RKO (cell line): ENCODE results near the gene SORBS1.

ENCODE experiments used
- DNase-seq: peaks from one replicate; pipeline ENCODE4 v3.0.0-alpha.2; 2016; ENCODE audit warnings: low spot score

The SORBS1 gene

DNA sequence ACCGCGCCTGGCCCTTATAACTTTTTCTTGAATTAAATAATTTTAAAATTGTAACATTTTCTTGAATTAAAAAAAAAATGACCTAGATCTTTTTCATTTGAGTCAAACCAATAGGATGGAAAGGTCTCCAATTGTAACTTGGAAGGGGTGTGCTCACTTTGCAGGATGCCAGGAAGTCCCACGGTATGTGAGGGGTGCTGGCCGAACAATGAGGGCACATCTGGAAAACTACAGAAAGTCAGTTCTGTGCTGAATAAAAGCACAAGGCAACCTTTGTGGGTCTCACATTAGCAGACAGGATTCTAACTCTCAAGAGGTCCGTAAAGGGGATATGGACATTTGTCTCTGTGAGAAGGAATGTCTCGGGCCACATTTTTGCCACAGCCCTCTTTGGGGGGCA, 217.6 kb downstream of the SORBS1 start:
- DNase-seq = no peak

DNA sequence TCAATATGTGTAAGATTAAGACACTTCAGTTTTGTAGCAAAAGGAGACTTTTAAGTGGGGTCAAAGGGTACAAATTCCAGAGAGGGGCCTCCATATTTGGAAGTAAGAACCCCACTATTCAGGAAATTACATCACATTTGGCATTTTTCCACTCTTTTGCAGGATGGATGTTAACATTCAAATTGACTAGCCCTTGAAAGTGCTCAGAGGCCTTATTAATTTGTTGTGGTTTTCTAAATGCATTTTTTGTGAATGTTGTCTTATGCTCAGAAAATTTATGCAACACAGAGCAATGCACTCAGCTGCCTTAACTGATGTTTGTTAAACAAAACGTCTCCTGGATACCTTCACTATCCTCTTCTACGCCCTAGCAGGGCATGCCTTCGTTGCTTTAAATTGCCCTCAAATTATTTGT, 219.4 kb downstream of the SORBS1 start:
- DNase-seq = no peak

DNA sequence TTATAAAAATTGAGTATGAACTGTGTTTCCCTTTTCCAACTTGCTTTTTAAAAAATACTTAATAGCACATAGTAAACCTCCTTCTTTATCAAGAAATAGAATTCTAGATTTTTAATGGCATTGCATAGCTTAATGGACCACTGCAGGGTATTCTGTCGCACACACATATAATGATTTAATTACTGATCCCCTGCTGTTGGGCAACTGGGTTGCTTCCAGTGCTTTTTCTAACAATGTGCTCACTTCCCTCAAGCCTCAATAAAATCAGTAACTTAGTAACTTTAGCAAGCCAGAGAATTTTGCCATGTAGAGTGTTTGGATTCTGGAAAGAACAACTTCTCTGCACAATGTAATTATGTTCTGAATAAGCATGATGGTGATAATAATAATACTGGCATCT, 221.3 kb downstream of the SORBS1 start:
- DNase-seq = no peak

DNA sequence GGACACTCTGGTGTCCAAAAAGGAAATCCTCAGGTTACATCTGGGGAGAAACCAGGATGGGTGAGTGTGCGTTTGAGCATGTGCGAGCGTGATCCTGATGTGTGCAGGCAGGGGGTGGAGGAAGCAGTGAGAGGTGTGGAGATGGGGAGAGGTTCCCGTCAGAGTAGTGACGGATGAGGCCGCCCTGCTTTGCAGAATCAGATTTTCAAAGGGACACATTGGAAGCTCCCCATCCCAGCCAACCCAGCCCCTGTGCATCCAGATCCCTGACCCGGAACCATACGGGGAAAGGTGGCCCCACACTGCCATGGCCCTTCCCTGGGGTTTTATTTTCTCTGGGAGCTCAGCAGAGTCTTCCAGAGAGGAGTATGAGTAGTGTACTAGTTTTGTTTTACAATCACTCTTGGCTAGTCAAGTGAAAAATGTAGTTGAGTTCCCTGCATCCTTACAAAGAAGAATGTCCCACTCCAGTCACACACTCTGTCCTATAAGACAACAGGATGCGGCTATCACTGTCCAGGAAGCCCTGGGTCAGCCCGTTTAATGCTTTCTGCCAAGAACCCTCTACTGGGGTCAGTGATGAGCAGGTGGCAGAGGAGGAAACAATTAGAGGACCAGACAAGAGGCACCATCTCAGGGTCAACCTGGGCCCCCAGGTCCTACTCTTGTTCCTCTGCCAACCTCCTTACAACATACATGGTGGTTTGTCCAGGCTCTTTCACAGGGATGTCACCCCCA, 223.6 kb downstream of the SORBS1 start:
- DNase-seq = no peak

DNA sequence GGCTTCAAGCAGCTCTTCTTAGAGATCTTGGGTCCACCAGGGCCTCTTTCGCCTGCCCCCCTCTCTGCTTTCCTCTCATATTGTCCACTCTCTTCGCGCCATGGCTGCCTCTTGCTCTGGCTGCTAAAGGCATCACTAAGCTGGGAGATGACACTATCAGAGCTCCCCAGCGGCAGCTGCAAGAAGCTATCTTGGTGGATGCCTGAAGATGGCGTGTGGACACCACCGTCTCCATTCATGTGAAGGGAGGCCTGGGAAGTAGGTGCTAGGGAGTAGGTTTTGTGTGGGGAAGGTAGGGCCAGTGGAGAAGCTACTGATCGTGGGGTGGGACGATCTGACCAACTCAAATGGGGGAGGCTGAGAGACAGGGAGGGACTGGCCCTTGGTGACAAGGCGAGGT, 224.5 kb downstream of the SORBS1 start:
- no peak for DNase-seq

DNA sequence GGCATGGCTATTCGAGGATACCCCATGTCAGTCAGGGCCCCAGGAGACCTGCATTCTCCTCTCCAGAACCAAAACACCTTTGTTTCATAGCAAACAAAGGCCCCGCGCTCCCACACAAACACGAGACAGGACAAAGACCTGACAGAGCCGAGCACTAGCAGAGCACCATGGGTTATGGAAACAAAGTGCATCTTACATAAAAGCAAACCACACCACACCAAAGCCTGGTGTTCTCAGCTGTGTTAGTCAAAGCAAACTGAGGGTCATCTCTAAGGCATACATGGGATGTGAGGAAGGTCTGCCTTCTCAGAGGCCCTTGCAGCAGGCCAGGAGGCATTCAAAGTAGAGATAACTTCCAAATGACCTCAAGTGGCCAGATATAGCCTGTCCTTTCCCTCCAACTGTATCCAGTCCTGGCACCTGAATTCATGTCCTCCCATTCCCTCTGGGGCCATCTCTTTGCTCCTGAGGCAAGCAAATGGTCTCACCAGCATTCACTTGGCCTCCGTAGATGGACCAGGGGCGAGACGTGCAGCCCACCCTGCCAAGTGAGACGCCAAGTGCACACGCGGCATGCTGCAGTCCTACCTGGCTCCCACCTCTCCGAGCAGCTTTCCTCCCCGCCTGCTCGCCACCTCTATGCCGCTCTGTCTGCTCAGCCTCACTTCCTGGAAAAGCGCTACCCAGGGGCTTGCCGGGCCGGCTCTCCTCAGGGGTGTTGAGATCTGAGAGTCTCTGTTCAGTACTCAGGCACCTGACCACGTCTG, 225.1 kb downstream of the SORBS1 start:
- DNase-seq = no peak

DNA sequence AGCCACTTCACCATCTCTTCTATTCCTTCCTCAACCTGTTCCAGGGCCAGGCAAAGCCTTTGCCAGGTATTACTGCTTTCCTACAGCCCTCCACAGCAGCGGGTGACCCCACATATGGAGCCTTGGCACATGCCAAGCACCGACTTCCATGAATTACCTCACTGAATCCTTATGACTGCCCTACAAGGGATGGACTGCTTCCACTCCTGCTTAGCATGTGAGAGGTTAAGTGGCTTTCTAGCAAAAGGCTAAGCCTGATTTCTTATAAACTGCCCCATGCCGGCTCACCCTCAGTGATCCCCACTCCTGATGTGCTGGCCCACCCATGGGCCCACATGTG, 226.4 kb downstream of the SORBS1 start:
- no peak for DNase-seq

DNA sequence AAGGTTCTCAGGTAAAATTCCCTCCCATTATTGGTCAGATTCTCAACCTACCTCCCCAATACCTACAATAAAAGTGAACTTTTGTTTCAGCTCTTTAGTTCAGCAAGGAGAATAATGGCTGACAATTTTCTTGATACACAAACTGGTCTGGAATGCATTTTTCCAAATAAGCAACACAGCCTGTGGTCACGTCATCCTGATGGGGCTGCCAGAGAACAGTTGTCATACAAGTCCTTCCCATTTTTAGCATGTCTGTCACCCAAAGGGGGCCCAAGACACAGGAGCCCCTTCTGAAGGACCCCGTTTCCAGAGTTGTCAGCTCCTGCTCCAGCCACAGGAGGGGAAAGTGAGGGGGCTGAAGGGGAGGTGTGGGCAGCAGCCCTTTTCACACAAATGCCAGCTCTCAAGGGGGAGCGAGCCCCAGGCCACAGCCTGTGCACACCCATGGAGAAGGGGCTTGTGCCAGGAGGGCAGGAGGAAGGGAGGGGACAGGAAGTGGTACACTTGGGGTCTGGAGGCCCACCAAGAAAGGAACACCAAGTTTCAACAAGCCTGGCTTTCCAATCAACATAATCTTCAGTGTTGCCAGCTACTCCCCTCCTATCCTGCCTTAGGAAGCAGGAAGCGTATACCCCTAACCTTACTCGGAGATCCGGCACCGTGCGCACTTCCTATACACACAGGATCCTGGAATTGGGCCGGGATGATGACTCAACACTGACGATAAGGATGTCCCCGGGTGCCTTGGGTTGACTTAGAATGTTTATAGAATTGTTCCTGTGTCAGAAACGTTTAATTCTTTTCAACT, 227.0 kb downstream of the SORBS1 start:
- peak; percentile 69 for DNase-seq

DNA sequence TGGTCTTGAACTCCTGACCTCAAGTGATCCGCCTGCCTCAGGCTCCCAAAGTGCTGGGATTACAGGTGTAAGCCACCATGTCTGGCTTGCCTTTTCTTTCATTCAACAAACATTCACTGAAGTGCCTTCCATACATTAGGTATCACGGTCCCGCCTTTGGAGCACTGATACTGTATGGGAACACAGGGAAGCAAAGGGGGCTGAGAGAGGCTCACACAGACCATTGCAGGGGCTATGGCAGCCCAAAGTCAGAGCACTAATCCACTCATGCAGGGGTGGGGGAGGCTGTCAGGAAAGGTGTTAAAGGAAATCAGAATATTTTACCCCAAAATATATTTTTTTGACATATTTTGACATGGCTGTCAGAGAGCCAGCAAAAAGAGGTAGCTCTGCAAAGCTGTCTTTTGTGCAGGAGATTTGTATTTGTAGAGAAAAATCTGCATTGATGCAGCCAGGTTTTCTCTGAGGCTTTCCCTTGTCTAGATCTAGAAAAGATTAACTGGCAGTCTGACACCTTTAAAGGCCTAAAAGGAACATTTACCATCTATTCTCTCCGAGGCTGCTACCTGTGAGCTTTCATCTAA, 228.4 kb downstream of the SORBS1 start:
- no peak for DNase-seq

DNA sequence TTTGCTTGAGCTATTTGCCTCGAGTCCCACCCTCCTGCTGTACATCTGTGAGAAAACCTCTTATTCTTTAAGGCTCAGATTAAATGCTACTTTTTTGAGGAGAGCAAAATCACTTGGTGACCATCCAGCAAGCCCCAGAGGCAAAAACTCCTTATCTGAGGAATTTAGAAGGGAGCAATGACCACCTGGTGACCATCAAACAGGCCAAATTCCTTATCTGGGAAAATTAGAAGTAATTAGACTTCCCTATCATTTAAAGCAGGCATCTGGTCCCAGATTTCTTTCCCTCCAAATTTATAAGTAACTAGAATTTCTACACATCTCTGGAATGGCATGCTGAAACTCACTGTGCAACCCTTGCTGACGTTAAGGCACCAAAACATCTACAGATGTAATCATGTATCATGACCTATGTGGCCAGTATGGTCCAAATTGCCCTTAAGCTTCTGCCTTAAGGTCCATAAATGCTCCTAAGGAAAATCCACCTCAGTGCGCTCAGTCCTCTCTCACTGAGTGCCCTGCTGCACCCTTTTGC, 229.5 kb downstream of the SORBS1 start:
- no peak for DNase-seq

DNA sequence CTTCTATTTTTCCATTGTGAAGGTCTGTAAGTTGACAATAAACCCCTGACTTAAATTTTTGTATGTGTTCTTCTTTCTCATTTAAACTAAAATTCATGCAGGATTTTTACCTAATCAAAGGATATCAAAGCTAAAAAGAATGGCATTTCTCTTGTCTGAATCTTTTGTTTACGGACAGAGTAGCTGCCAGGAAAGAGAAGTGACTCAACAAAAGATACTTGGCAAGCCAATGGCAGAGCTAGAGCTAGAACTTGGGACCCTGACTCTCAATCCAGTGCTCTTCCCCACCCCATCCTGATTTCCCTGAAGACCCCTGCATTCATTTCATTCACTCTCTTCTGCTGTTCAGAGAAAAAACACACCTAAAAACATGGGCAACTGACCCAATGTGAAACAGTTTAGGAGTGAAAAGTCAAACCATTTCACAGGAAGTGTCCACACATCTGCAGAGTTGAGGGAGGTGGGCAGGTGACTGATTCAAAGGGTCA, 230.2 kb downstream of the SORBS1 start:
- no peak for DNase-seq

DNA sequence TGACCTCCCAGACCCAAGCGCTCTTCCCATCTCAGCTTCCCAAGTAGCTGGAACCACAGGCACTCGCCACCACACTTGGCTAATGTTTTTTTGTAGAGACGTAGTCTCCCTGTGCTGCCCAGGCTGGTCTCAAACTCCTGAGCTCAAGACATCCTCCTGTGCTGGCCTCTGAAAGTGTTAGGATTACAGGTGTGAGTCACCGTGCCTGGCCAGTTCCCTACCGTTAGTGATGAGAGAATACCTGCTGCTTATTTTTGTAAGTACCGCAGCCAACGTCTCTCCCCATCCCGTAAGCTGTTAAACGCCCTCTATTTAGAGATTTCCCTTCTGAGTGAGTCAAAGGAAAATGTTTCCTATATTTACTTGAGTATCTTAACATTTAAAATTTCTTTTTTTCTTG, 231.9 kb downstream of the SORBS1 start:
- no peak for DNase-seq

DNA sequence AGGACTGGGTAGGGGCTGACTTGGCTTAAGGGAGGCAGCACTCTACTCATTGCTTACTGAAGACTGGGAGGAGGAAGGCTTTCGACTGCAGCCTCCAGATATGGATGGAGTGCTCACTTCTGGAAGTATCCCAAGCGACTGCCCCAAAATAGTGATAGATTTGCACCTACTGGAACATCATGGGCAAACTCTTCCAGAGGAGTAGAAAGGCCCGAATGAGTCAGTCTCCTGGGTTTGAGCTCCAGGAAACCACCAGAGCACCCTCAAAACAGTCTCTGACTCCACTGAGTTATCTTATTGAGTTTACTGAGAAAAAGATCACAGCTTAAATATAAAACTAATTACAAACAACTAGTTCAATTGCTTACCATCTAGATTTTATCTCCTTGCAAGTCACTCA, 233.2 kb downstream of the SORBS1 start:
- no peak for DNase-seq

DNA sequence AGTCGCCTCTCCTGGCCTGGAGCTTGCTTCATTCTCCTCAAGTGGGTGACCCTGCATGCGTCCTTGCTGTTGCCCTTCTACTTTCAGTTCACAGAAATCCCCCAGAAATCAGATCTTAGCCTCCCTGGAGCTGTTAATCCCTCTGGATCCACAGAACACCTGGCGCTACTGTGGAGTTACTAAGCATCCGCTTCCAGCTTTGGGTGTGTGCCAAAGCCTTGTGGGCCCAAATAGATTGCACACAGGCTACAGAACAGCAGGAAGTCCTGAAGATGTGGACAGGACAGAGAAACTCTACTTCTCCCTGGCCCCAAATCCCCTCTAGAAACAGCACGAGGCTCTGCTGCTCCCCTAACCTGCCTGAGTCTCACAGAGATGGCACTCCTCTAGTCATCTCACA, 233.8 kb downstream of the SORBS1 start:
- no peak for DNase-seq

DNA sequence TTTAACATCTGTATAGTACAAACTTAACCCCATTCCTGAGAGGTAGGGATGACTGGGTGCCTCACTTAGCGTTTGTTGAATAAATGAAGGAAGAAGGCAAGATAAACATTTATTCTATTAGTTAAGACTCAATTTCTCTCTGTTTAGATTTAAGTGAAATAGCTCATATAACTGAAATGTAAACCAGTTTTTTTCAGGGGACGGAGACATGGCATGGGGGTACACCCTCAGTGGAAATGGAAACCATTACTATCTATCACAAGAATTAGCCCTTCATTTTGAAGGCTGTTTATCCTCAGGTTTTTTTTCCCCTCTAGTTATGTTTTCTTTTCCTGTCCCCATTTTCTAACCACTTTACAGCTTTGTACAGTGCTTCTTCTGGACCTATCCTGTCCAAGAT, 234.8 kb downstream of the SORBS1 start:
- DNase-seq = no peak

DNA sequence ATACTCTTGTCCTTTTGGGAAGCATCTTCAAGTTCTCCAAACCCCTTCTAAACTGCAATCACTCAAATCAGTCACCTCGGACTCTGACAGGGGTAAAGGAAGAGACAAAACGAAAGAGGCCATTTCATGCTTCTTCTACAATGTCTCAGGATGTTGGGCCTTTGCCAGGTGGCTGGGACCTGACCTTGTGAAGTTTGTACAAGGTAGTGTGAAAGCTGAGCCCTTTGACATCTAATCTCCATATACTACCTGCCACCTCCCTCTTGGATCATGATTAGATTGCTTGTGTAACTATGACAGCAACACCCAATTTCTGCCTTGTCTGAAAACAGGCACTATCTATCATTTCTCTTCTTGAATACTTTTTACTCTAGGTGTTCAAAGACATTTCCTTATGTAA, 235.3 kb downstream of the SORBS1 start:
- DNase-seq = no peak

DNA sequence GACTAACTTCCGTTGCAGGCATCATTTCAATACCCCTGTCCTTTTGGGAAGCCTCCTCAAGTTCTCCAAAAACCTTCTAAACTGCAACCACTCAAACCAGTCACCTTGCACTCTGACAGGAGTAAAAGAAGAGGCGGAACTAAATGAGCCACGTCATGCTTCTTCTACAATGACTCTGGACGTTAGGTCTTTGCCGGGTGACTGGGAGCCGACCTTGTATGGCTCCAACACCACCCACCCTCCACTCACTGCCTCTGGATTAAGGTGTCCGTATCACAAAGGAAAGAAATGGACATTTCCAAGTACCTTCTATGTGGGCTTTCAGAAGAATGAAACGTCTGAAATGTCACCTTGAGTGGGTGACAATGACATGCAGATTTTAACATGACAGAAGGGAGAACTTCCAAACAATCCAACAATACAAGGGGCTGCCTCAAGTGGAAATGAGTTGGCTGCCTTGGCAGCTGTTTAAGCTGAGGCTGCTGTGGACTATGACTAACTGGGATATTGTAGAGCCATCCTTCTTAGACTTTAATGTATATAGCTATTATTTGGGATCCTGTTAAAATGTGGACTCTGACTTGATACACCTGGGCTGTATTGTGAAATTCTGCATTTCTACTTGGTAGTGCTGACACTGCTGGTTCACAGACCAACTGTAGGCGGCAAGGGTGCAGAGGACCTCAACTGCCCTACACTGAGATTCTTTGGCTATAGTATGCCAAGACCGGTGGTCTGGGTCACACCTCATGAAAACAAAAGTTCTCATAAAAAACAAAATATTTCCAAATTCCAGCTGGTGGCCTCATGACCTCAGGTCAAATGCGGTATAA, 236.5 kb downstream of the SORBS1 start:
- no peak for DNase-seq

DNA sequence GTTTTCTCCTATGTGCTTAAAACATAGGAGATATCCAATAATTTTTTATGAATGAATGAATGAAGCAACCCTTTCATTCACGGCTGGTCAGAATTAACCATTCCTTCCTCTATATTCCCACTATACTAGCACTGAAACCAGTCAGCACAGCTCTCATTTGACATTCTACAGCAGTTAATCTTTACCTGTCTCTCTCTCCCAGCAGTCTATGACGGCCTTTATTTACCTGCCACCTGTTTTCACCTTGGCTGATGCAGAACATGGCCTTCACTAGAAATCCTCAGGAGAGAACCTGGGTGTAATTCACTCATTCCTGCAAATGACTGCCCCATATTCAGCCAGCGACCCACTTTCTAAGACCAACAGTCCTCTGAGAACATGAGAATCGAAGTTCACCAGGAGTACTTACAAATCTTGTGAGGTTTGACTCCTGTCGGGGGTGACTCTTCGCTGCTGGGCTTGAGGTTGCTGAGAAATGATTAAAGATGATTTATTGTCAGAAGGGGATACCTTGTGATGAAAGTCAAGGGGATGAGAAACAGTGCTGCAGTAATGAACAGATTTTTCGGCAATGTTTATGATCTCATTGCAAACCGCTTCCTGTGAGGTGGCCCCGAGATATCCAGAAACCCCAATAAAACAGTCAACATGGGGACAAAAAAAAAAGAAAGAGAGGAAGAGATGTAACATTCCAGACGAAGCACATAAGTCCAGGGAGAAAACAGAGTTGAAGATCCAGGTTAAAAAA, 239.4 kb downstream of the SORBS1 start:
- DNase-seq = peak; percentile 9

DNA sequence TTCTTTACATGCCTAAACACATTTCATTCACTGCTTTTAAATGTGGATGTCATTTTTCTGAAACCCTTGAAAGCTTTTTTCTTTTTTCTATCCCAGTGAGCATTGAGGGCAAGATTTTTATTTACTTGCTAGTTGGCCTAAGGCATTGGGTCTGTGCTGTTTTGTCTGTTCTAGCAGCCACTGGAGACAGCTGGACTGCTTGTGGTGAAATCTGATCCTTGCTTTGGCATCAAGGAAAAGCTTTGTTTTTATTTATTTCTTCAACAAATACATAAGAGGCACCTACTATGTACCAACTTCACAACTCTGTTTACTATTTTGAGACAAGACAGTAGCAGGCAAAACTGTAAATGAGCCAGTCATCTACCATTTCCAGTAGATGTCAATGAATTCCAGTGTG, 241.9 kb downstream of the SORBS1 start:
- no peak for DNase-seq

DNA sequence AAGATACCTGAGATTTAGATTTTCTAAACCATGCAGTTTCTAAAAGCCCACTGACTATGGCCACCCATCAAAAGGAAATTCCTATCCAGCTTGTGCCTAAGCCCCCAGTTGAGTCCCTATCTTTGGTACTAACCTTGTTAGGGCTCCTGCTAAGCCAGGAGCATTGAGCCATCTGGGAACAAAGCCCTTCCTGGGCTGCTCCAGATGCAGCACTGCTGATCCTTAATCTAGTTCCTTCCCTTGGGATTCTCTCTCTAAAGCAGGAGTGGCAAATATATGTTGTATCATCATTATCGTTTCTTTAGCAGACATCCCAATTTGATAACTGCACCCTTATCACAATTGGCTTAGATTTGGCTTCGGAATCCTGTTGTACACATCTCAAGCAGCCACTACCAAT, 245.7 kb downstream of the SORBS1 start:
- no peak for DNase-seq
